Transverse colon (tissue), 4 donors: ENCODE data around the gene PTMS. TPM values are rescaled to one million over a fixed set of nuclear protein-coding genes. Genes with fewer than 3 reads are reported as not detected.
"Not testable (repeated sequence)": the region's sequence is repeated elsewhere in the genome, so short reads cannot be mapped to it uniquely, and the experiment has no call there.

Source experiments
- DNase-seq: peaks from one replicate; pipeline ENCODE4 v3.0.0-alpha.2; 2019
- H3K27ac ChIP-seq, 4 donors: fragments of 200-600 bp; sonication (generic); 2 replicates each; pipeline ENCODE4 v1.5.1; 2016 to 2018; ENCODE audit warnings: inconsistent platforms in 4 of 4
- H3K27me3 ChIP-seq: fragments of 200-600 bp; sonication (generic); 2 replicates; pipeline ENCODE4 v1.5.1; 2017; ENCODE audit warnings: inconsistent platforms
- H3K36me3 ChIP-seq, 4 donors: fragments of 200-600 bp; sonication (generic); 2 replicates each; pipeline ENCODE4 v1.5.1; 2017 to 2019; ENCODE audit warnings: inconsistent platforms in 4 of 4
- H3K4me1 ChIP-seq, 4 donors: fragments of 200-600 bp; sonication (generic); 2 replicates each; pipeline ENCODE4 v1.5.1; 2017 to 2020; ENCODE audit warnings: inconsistent platforms in 4 of 4
- H3K4me3 ChIP-seq, 4 donors: fragments of 200-600 bp; sonication (generic); 1 replicate in 1 of 4; 2 replicates in 3 of 4; pipeline versions ENCODE4 v1.5.1 to v1.6.1; 2017 to 2019; ENCODE audit warnings: inconsistent platforms in 4 of 4
- H3K9me3 ChIP-seq, 2 donors: fragments of 200-600 bp; sonication (generic); 2 replicates each; pipeline ENCODE4 v1.5.1; 2017 to 2019; ENCODE audit warnings: inconsistent platforms in 2 of 2
- EP300 ChIP-seq: sonication (generic); formaldehyde crosslinking; IDR thresholded peaks from one replicate; pipeline ENCODE4 v1.6.1; 2017; ENCODE audit warnings: antibody characterized with exemption, low read depth
- POLR2A ChIP-seq: fragments of 450-650 bp; IDR thresholded peaks from one replicate; pipeline ENCODE4 v1.6.1; 2016; ENCODE audit warnings: antibody characterized with exemption, mild to moderate bottlenecking, moderate library complexity
- POLR2AphosphoS5 ChIP-seq, 3 donors: sonication (generic); formaldehyde crosslinking; IDR thresholded peaks; one replicate each; pipeline ENCODE4 v1.6.1; 2016; ENCODE audit warnings: antibody characterized with exemption in 3 of 3
- WGBS, 2 donors: methylation state at CpG; one replicate each; pipeline ENCODE4 v1.1.5; 2018; ENCODE audit warnings: low coverage in 1 of 2; 5-methylcytosine and 5-hydroxymethylcytosine counted together
- in situ Hi-C, 4 donors: fragments of 200-750 bp; cut with MboI; loops; one replicate each; pipeline versions ENCODE4 v1.15.0 to v1.15.1; 2017; ENCODE audit warnings: low sequenced_read_pairs in 3 of 4, low pct_ligation_motif_present in 1 of 4, low pct_unique_long_range_greater_than_20kb in 1 of 4
- intact Hi-C: fragments of 100-400 bp; cut with DNase I; formaldehyde crosslinking; loops from one replicate; pipeline ENCODE4 v1.15.1; 2023; ENCODE audit warnings: low total_unique reads
- total RNA-seq, 4 donors: library from RNA; depleted of rRNA; stranded (reverse); fragments of >200 nt; gene quantifications; one replicate each; pipeline ENCODE4 v1.1.0, GENCODE V29; 2016
- TF ChIP-seq, protein P1 (sequence below), 5 experiments: fragments of 200-600 bp in 3 of 5; fragments of 450-650 bp in 2 of 5; sonication (generic) in 3 of 5; IDR thresholded peaks; 1 replicate in 2 of 5; 2 replicates in 3 of 5; pipeline ENCODE4 v1.5.1; 2016 to 2017; ENCODE audit warnings: antibody characterized with exemption in 5 of 5, inconsistent platforms in 3 of 5, mild to moderate bottlenecking in 2 of 5, moderate library complexity in 1 of 5

The PTMS gene
- total RNA-seq, 4 donors from 2014 or later: 64.0 to 124 (median 83.9) TPM

DNA sequence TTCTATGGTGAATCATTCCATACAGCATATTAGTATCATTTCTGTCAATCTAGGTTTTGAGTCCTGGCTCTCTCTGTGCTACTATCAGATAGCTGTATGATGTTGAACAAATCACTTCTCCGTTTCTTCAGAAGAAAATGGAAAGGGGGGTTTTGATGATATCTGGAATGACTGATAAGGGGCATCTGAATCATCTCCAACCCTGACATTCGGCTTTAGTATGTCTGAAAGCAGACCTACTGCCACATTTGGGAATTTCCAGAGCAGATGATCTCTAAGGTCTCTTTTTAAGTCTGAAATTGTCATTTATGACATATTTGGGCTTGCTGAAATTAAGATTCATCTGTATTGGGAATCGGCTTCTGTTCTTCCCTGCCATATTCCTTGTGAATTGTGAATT lies 23.3 kb upstream of the PTMS start:
- in situ Hi-C loops: loop anchor here in 3 of 4 donors (10.0 to 25.0 kb wide), 2 partner anchors 82 to 94 kb away; partner anchors contain the start of genes P3H3 (in 3 of the 3), GNB3 (in 2 of the 3) and GPR162 (in 1 of the 3)
- Histone ChIP-seq H3K4me3 (no peak overlapping the region), H3K9me3 (no peaks in the 10 kb centered on the region), H3K27me3 (no peaks in the 10 kb centered on the region), H3K4me1 (no peaks in the 10 kb centered on the region), H3K27ac (no peak overlapping the region), H3K36me3 (peaks cover 0 to 10% (median 3%) of the 10 kb centered on the region in 4 donors)
- intact Hi-C loops: no loop called here
- TF ChIP-seq POLR2AphosphoS5 (IDR thresholded peaks at IDR 0.05) (no peak), POLR2A (no peak), EP300 (no peak)
- TF ChIP-seq, protein P1, sequence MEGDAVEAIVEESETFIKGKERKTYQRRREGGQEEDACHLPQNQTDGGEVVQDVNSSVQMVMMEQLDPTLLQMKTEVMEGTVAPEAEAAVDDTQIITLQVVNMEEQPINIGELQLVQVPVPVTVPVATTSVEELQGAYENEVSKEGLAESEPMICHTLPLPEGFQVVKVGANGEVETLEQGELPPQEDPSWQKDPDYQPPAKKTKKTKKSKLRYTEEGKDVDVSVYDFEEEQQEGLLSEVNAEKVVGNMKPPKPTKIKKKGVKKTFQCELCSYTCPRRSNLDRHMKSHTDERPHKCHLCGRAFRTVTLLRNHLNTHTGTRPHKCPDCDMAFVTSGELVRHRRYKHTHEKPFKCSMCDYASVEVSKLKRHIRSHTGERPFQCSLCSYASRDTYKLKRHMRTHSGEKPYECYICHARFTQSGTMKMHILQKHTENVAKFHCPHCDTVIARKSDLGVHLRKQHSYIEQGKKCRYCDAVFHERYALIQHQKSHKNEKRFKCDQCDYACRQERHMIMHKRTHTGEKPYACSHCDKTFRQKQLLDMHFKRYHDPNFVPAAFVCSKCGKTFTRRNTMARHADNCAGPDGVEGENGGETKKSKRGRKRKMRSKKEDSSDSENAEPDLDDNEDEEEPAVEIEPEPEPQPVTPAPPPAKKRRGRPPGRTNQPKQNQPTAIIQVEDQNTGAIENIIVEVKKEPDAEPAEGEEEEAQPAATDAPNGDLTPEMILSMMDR (IDR thresholded peaks at IDR 0.05): no peak
- 72 to 91% methylated on average over 3 of the region's 3 CpGs for WGBS, 2 donors
- DNase-seq: no peak

DNA sequence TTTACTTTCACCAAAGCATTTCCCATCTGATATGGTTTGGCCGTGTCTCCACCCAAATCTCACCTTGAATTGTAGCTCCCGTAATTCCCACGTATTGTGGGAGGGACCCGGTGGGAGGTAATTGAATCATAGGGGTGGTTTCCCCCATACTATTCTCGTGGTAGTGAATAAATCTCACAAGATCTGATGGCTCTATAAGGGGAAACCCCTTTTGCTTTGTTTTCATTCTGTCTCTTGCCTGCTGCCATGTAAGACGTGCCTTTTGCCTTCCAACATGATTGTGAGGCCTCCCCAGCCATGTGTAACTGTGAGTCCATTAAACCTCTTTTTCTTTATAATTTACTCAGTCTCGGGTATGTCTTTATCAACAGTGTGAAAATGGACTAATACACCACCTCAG lies 22.9 kb upstream of the PTMS start:
- H3K27me3 ChIP-seq, DNase-seq, H3K4me3 ChIP-seq, intact Hi-C loops, H3K9me3 ChIP-seq, H3K27ac ChIP-seq, H3K4me1 ChIP-seq: not testable (repeated sequence)
- peaks cover 0 to 15% (median 5%) of the 10 kb centered on the region in 4 donors for H3K36me3 ChIP-seq
- in situ Hi-C loops: loop anchor here in 3 of 4 donors (10.0 to 25.0 kb wide), 2 partner anchors 82 to 94 kb away; partner anchors contain the start of genes P3H3 (in 3 of the 3), GNB3 (in 2 of the 3) and GPR162 (in 1 of the 3)
- 51 to 53% methylated on average over 3 to 7 of the region's 7 CpGs for WGBS, 2 donors

DNA sequence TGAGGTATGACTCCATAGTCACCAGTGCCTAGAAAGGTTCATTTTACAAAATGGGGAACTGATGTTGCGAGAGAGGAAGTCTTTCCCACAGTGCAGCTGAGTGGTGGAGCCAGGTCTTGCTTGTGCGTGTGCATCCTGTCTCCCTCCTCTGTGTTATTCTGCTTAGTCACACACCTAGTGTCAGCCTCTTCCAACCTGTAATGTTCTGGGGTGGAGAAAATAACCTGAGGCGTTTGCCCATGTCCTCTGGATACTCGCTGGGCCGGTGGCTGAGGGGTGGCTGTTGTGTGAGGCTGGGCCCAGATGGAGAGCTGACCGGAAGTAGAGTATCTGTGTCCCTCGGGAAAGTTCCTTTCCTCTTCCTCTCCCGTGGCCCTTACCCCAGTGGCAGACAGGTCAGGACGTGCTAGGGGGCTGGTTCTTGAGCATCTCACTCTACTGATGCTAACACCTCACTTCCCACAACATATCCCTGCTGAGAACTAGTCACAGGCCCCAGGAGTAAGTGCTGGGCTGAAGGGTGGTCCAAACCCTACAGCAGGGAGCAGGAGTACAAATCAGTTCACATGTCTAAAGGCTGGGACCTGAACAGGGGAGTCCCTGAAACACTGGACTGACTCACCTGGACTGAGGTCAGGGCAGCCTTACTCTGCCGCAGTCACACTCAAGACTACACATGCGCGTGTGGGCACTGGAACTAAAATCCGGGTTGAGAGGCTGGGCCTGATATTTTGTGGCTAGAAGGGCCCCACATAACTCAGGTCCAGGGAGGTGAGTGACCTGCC lies 20.2 kb upstream of the PTMS start:
- intact Hi-C loops: loop anchor here (5.0 kb wide), 1 partner anchor 36 kb away; no protein-coding TSS in a partner anchor
- no peaks in the 10 kb centered on the region for H3K27me3 ChIP-seq
- H3K27ac ChIP-seq: peak overlapping the region in 1 of 4 donors; percentile 42
- in situ Hi-C loops: loop anchor here in 3 of 4 donors (10.0 to 25.0 kb wide), 2 partner anchors 79 to 91 kb away; partner anchors contain the start of genes P3H3 (in 3 of the 3), GNB3 (in 2 of the 3) and GPR162 (in 1 of the 3)
- 83% methylated on average over 11 of the region's 13 CpGs; no CpG with 5 or more reads in 1 of the 2 donors for WGBS, 2 donors
- no peak for DNase-seq
- no peaks in the 10 kb centered on the region for H3K9me3 ChIP-seq
- H3K4me3 ChIP-seq: no peak overlapping the region
- H3K4me1 ChIP-seq: no peaks in the 10 kb centered on the region
- TF ChIP-seq POLR2A: no peak
- TF ChIP-seq EP300: no peak
- TF ChIP-seq POLR2AphosphoS5 (IDR thresholded peaks at IDR 0.05): no peak
- TF ChIP-seq, protein P1 (IDR thresholded peaks at IDR 0.05): no peak
- H3K36me3 ChIP-seq: peaks cover 0 to 37% (median 18%) of the 10 kb centered on the region in 4 donors

DNA sequence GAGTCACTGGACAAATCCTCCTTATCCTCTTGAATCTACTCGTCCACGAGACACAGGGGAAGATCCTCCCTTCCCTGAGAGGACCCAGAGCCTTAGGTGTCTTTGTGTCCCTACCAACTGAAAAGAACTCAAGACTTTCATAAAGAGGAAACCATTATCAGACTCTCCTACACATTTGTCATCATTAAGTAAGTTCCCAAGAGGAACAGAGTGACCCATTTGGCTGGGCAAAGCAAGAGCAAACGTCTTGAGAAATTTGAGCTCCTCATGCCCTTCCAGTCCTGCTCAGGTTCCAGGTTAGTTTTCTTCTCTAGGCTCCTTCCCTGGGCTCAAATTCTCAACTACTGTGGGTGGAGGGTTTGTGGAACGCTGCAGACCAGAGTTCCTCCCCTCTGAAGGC lies 18.9 kb upstream of the PTMS start:
- DNase-seq: no peak
- in situ Hi-C loops: loop anchor here in 3 of 4 donors (10.0 to 25.0 kb wide), 2 partner anchors 78 to 90 kb away; partner anchors contain the start of genes P3H3 (in 3 of the 3), GNB3 (in 2 of the 3) and GPR162 (in 1 of the 3)
- Histone ChIP-seq H3K9me3 (no peaks in the 10 kb centered on the region), H3K4me3 (no peak overlapping the region), H3K4me1 (peaks cover 6 to 9% (median 7%) of the 10 kb centered on the region in 4 donors), H3K36me3 (peaks cover 0 to 43% (median 21%) of the 10 kb centered on the region in 4 donors), H3K27ac (no peak overlapping the region), H3K27me3 (no peaks in the 10 kb centered on the region)
- WGBS, 2 donors: 77% methylated on average over 4 of the region's 4 CpGs; no CpG with 5 or more reads in 1 of the 2 donors
- intact Hi-C loops: loop anchor here (5.0 kb wide), 1 partner anchor 35 kb away; no protein-coding TSS in a partner anchor
- TF ChIP-seq EP300 (no peak), POLR2AphosphoS5 (IDR thresholded peaks at IDR 0.05) (no peak), POLR2A (no peak)
- TF ChIP-seq, protein P1 (IDR thresholded peaks at IDR 0.05): no peak
